Body of pancreas (tissue), 4 donors: ENCODE results near the gene CTPS2.

Experiments used
- POLR2A ChIP-seq, 3 donors: fragments of 450-650 bp; IDR thresholded peaks; one replicate each; pipeline ENCODE4 v1.6.1; 2016; ENCODE audit warnings: antibody characterized with exemption in 3 of 3, mild to moderate bottlenecking in 2 of 3
- TF ChIP-seq, protein P1 (sequence below), 7 experiments: fragments of 450-650 bp in 4 of 7; fragments of 200-600 bp in 3 of 7; sonication (generic) in 3 of 7; IDR thresholded peaks; one replicate each; pipeline ENCODE4 v1.5.1; 2016 to 2019; ENCODE audit warnings: antibody characterized with exemption in 7 of 7

DNA sequence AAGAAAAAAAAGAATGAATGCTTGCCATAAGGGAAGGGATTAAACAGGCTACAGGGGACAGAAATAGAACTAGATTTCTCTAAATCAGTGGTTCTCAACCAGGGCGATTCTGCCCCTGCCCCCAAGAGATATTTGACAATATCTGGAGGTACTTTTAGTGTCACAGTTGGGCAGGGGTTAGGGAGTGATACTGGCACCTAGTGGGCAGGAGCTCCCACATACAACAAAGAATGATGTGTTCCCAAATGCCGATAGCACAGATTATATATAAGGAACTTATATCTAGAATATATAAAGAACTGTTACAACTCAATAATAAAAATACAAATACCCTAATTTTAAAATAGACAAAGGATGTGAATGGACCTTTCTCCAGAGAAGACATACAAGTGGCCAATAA is 47.8 kb downstream of the CTPS2 start:
- TF ChIP-seq, protein P1, sequence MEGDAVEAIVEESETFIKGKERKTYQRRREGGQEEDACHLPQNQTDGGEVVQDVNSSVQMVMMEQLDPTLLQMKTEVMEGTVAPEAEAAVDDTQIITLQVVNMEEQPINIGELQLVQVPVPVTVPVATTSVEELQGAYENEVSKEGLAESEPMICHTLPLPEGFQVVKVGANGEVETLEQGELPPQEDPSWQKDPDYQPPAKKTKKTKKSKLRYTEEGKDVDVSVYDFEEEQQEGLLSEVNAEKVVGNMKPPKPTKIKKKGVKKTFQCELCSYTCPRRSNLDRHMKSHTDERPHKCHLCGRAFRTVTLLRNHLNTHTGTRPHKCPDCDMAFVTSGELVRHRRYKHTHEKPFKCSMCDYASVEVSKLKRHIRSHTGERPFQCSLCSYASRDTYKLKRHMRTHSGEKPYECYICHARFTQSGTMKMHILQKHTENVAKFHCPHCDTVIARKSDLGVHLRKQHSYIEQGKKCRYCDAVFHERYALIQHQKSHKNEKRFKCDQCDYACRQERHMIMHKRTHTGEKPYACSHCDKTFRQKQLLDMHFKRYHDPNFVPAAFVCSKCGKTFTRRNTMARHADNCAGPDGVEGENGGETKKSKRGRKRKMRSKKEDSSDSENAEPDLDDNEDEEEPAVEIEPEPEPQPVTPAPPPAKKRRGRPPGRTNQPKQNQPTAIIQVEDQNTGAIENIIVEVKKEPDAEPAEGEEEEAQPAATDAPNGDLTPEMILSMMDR (IDR thresholded peaks at IDR 0.05): no peak
- no peak for TF ChIP-seq POLR2A (IDR thresholded peaks at IDR 0.05)
